Panc1 (cell line): ENCODE measurements around the gene RP9. TPM values are rescaled to one million over a fixed set of nuclear protein-coding genes. Genes with fewer than 3 reads are reported as not detected.

Experiments
- ATAC-seq: fragments of 200-7000 bp; cut with Tn5 transposase; 2 replicates; pipeline ENCODE4 v1.9.1; 2020; ENCODE audit warnings: mild to moderate bottlenecking, moderate library complexity
- BruUV-seq: library from RNA; stranded (reverse); fragments of 400-500 nt; replicated peaks from 2 replicates; lab custom pipeline; 2021; lab: Mats Ljungman, UMichigan
- CTCF ChIA-PET: fragments of 300-600 bp; sonication (Branson Sonifier 250); formaldehyde crosslinking; loops from one replicate; lab custom pipeline; 2022; ENCODE audit warnings: antibody characterized with exemption; lab: Charles Lee
- POLR2A ChIA-PET: fragments of 300-600 bp; sonication (Branson Sonifier 250); formaldehyde crosslinking; loops from one replicate; lab custom pipeline; 2022; ENCODE audit warnings: antibody characterized with exemption; lab: Charles Lee
- DNase-seq: peaks from one replicate; pipeline ENCODE4 v3.0.0-alpha.2; 2010; ENCODE audit warnings: low read depth, low spot score
- H3K27ac ChIP-seq: 2 replicates; pipeline ENCODE4 v1.5.1; 2011; ENCODE audit warnings: mild to moderate bottlenecking, low read length, inconsistent platforms
- H3K27me3 ChIP-seq: fragments of 200-500 bp; sonication (Bioruptor generic); 2 replicates; pipeline ENCODE4 v1.6.0; 2014; ENCODE audit warnings: low read length, inconsistent platforms; ENCODE audit not compliant: control insufficient read depth, insufficient read depth
- H3K36me3 ChIP-seq: fragments of 200-500 bp; sonication (Bioruptor generic); 2 replicates; pipeline ENCODE4 v1.5.1; 2014; ENCODE audit warnings: inconsistent platforms, mild to moderate bottlenecking, low read length, moderate library complexity; ENCODE audit not compliant: control insufficient read depth, insufficient read depth
- H3K4me1 ChIP-seq: 2 replicates; pipeline ENCODE4 v1.5.1; 2011; ENCODE audit warnings: inconsistent platforms, mild to moderate bottlenecking, low read length, moderate library complexity; ENCODE audit not compliant: control insufficient read depth, insufficient read depth
- H3K4me3 ChIP-seq, 2 experiments: 2 replicates each; pipeline ENCODE4 v1.5.1; 2011 to 2012; ENCODE audit warnings: low read depth in 2 of 2, low read length in 2 of 2, mild to moderate bottlenecking in 2 of 2, inconsistent platforms in 1 of 2, moderate library complexity in 1 of 2
- H3K9me3 ChIP-seq: fragments of 200-500 bp; sonication (Bioruptor generic); 2 replicates; pipeline ENCODE4 v1.5.1; 2014; ENCODE audit warnings: low read depth, mild to moderate bottlenecking, inconsistent platforms, low read length, moderate library complexity; ENCODE audit not compliant: control insufficient read depth, insufficient read depth
- CTCF ChIP-seq: fragments of 450-650 bp; IDR thresholded peaks from 2 replicates; pipeline ENCODE4 v1.5.1; 2017; ENCODE audit warnings: mild to moderate bottlenecking
- POLR2AphosphoS5 ChIP-seq: IDR thresholded peaks from 2 replicates; pipeline ENCODE4 v1.6.1; 2012; ENCODE audit warnings: mild to moderate bottlenecking, low read depth, low read length, moderate library complexity
- REST ChIP-seq, 2 experiments: IDR thresholded peaks; 2 replicates each; pipeline ENCODE4 v1.6.1; 2011 to 2012; ENCODE audit warnings: low read depth in 2 of 2, control low read depth in 1 of 2, low read length in 1 of 2, mild to moderate bottlenecking in 1 of 2, moderate library complexity in 1 of 2; ENCODE audit not compliant: insufficient read depth in 1 of 2
- SIN3A ChIP-seq: IDR thresholded peaks from 2 replicates; pipeline ENCODE4 v1.6.1; 2012; ENCODE audit warnings: low read depth, mild to moderate bottlenecking, low read length, moderate library complexity, borderline replicate concordance; ENCODE audit not compliant: insufficient read depth
- TCF7L2 ChIP-seq: IDR thresholded peaks from 2 replicates; pipeline ENCODE4 v1.6.1; 2011; ENCODE audit warnings: mild to moderate bottlenecking, low read depth, low read length, inconsistent platforms
- in situ Hi-C: cut with HindIII; loops from 2 replicates; pipeline ENCODE4 v1.10.0; 2016; ENCODE audit warnings: low sequenced_read_pairs, low pct_unique_long_range_greater_than_20kb
- intact Hi-C: fragments of 100-400 bp; cut with micrococcal nuclease; formaldehyde crosslinking; loops from one replicate; pipeline ENCODE4 v1.10.0; 2022; ENCODE audit not compliant: unreplicated experiment
- total RNA-seq: library from RNA; stranded (reverse); gene quantifications from one replicate; pipeline ENCODE4 v1.2.1, GENCODE V29; 2021; ENCODE audit not compliant: unreplicated experiment

RP9 gene
- total RNA-seq, 1 experiment from 2014 or later, result 22.1 TPM

- TF ChIP-seq SIN3A, result no peak
Measured at GRCh38 chr7:33128631-33128989, 19.4 kb upstream of the RP9 start (continued).

- TF ChIP-seq SIN3A (no peak), TCF7L2 (no peak), POLR2AphosphoS5 (no peak), CTCF (no peak), REST (IDR thresholded peaks at IDR 0.05; ENCODE audit: insufficient read depth in 1 of 2, low read depth in 2 of 2, low read length in 1 of 2) (no peak)
- H3K27me3 ChIP-seq, result peaks cover 3% of the 10 kb centered on the region; the same call in 1 of the 2 replicates
- CTCF ChIA-PET, result no interaction called here
- H3K4me1 ChIP-seq, result peaks cover 6% of the 10 kb centered on the region
- in situ Hi-C loops (no loop called here), intact Hi-C loops (no loop called here)
- BruUV-seq, result no TSS peak
- no peak overlapping the region for H3K27ac ChIP-seq
- ATAC-seq (no peak), DNase-seq (no peak)
- H3K9me3 ChIP-seq, result no peaks in the 10 kb centered on the region
- POLR2A ChIA-PET, result no interaction called here
- H3K4me3 ChIP-seq, result no peak overlapping the region
- no peaks in the 10 kb centered on the region for H3K36me3 ChIP-seq
Measured at GRCh38 chr7:33127085-33127484, 17.9 kb upstream of the RP9 start.

- intact Hi-C loops (no loop called here), in situ Hi-C loops (no loop called here)
- no TSS peak for BruUV-seq
- Histone ChIP-seq H3K27ac (no peak overlapping the region), H3K4me3 (no peak overlapping the region), H3K36me3 (no peaks in the 10 kb centered on the region), H3K27me3 (peaks cover 2% of the 10 kb centered on the region; the same call in 1 of the 2 replicates), H3K9me3 (peaks cover 6% of the 10 kb centered on the region; the same call in 1 of the 2 replicates), H3K4me1 (no peaks in the 10 kb centered on the region)
- POLR2A ChIA-PET, result no interaction called here
- TF ChIP-seq CTCF, result no peak
- TF ChIP-seq SIN3A, result no peak
- no peak for TF ChIP-seq POLR2AphosphoS5
- no peak for TF ChIP-seq REST (IDR thresholded peaks at IDR 0.05; ENCODE audit: insufficient read depth in 1 of 2, low read depth in 2 of 2, low read length in 1 of 2)
- no peak for TF ChIP-seq TCF7L2
- ATAC-seq (no peak), DNase-seq (no peak)
- CTCF ChIA-PET, result no interaction called here
Measured at GRCh38 chr7:33118383-33118782, 9.2 kb upstream of the RP9 start.
